ENCODE data around the gene EGR4. TPM values are rescaled to one million over a fixed set of nuclear protein-coding genes. Genes with fewer than 3 reads are reported as not detected.

Gene EGR4
- total RNA-seq (2022) (0.30 TPM in 1 of 2 replicates, not detected in the other), Bru-seq, nascent RNA (percentile 20 among the genes with signal in this experiment), BruChase-seq, experiment 1, labeled RNA remaining after a 2-hour chase (percentile 37 among the genes with signal in this experiment), BruChase-seq, experiment 2, labeled RNA remaining after a 6-hour chase (percentile 17 among the genes with signal in this experiment)
- long read RNA-seq, result 0 reads

GRCh38 chr2:73293534-73294171, at the start of gene EGR4:
Gene EGR4 (minus strand): TSS chr2:73293548. CDS start chr2:73293317, 231 bp downstream.
- no peak for TF ChIP-seq CTCF (IDR thresholded peaks at IDR 0.05; ENCODE audit: insufficient read depth in 1 of 2, low read depth in 1 of 2, low read length in 1 of 2, severe bottlenecking in 1 of 2, unreplicated experiment in 1 of 2)
- POLR2A ChIA-PET, result interaction anchor here (0.7 kb wide), 1 partner anchor 59 kb away, joined by 3 read pairs; the partner anchor contains the start of gene CCT7
- peak within 1 kb of the TSS; percentile 71 for H3K4me3 Mint-ChIP-seq (ENCODE audit: unreplicated experiment)
- H3K4me1 ChIP-seq, result no peaks in the 10 kb centered on the region
- DNase-seq, result peak; percentile 89 to 91
- intact Hi-C loops (cut with micrococcal nuclease; ENCODE audit: unreplicated experiment), result no loop called here
- CTCF ChIA-PET, result interaction anchor here (0.6 to 0.8 kb wide), 5 partner anchors 9 to 136 kb away, joined by 3 to 6 read pairs (median 3); partner anchors contain the start of gene FBXO41
- H3K36me3 ChIP-seq (ENCODE audit: control insufficient read depth, insufficient read depth, low read length), result no peaks in the 10 kb centered on the region
- no peaks in the 10 kb centered on the region for H3K9me3 ChIP-seq
- H3K36me3 Mint-ChIP-seq (ENCODE audit: insufficient read depth, unreplicated experiment), result no peaks in the 10 kb centered on the region
- no peaks in the 10 kb centered on the region for H3K4me1 Mint-ChIP-seq (ENCODE audit: low read depth, unreplicated experiment)
- H3K9me3 Mint-ChIP-seq (ENCODE audit: unreplicated experiment), result no peaks in the 10 kb centered on the region
- H3K27ac Mint-ChIP-seq (ENCODE audit: unreplicated experiment), result peak within 1 kb of the TSS; percentile 18
- peaks cover 23% of the 10 kb centered on the region for H3K27me3 Mint-ChIP-seq (ENCODE audit: insufficient read depth, unreplicated experiment)
- peaks cover 1% of the 10 kb centered on the region; the same call in 1 of the 2 replicates for H3K27me3 ChIP-seq (replicated peaks; ENCODE audit: control insufficient read depth, insufficient read depth, low read length)
- no TSS peak for BruUV-seq (replicated peaks)
- peak within 1 kb of the TSS; percentile 45 for H3K4me3 ChIP-seq (ENCODE audit: low read depth, low read length)

- H3K4me3 Mint-ChIP-seq (ENCODE audit: unreplicated experiment), result no peak overlapping the region
- no peaks in the 10 kb centered on the region for H3K27me3 ChIP-seq (replicated peaks; ENCODE audit: control insufficient read depth, insufficient read depth, low read length)
- H3K36me3 ChIP-seq (ENCODE audit: control insufficient read depth, insufficient read depth, low read length), result no peaks in the 10 kb centered on the region
- H3K9me3 Mint-ChIP-seq (ENCODE audit: unreplicated experiment), result no peaks in the 10 kb centered on the region
- CTCF ChIA-PET, result no interaction called here
- intact Hi-C loops (cut with micrococcal nuclease; ENCODE audit: unreplicated experiment), result no loop called here
- TF ChIP-seq CTCF (IDR thresholded peaks at IDR 0.05; ENCODE audit: insufficient read depth in 1 of 2, low read depth in 1 of 2, low read length in 1 of 2, severe bottlenecking in 1 of 2, unreplicated experiment in 1 of 2), result no peak
- H3K4me1 ChIP-seq, result no peaks in the 10 kb centered on the region
- no peaks in the 10 kb centered on the region for H3K4me1 Mint-ChIP-seq (ENCODE audit: low read depth, unreplicated experiment)
- DNase-seq, result no peak
- POLR2A ChIA-PET, result no interaction called here
- no TSS peak for BruUV-seq (replicated peaks)
- H3K27ac Mint-ChIP-seq (ENCODE audit: unreplicated experiment), result no peak overlapping the region
- H3K9me3 ChIP-seq, result 0 out of 2 replicates have a peak, but pooled peaks cover 2% of the 10 kb centered on the region
- H3K27me3 Mint-ChIP-seq (ENCODE audit: insufficient read depth, unreplicated experiment), result peaks cover 15% of the 10 kb centered on the region
- H3K4me3 ChIP-seq (ENCODE audit: low read depth, low read length), result no peak overlapping the region
- H3K36me3 Mint-ChIP-seq (ENCODE audit: insufficient read depth, unreplicated experiment), result no peaks in the 10 kb centered on the region
These were observed 47.7 kb upstream of the EGR4 start for GRCh38 chr2:73341039-73341438.

GRCh38 chr2:73339201-73339600, 45.9 kb upstream of the EGR4 start:
- CTCF ChIA-PET, result interaction anchor here (0.5 kb wide), 1 partner anchor 11 kb away, joined by 4 read pairs; no protein-coding TSS in a partner anchor

More at GRCh38 chr2:73339201-73339600, 45.9 kb upstream of the EGR4 start:
- Histone ChIP-seq H3K36me3 (ENCODE audit: control insufficient read depth, insufficient read depth, low read length) (no peaks in the 10 kb centered on the region), H3K27me3 (replicated peaks; ENCODE audit: control insufficient read depth, insufficient read depth, low read length) (no peaks in the 10 kb centered on the region), H3K4me1 (no peaks in the 10 kb centered on the region), H3K9me3 (0 out of 2 replicates have a peak, but pooled peaks cover 2% of the 10 kb centered on the region), H3K4me3 (ENCODE audit: low read depth, low read length) (no peak overlapping the region)
- no peak for DNase-seq
- no peak for TF ChIP-seq CTCF (IDR thresholded peaks at IDR 0.05; ENCODE audit: insufficient read depth in 1 of 2, low read depth in 1 of 2, low read length in 1 of 2, severe bottlenecking in 1 of 2, unreplicated experiment in 1 of 2)
- Mint-ChIP-seq H3K4me3 (ENCODE audit: unreplicated experiment) (no peak overlapping the region), H3K36me3 (ENCODE audit: insufficient read depth, unreplicated experiment) (no peaks in the 10 kb centered on the region), H3K4me1 (ENCODE audit: low read depth, unreplicated experiment) (no peaks in the 10 kb centered on the region), H3K9me3 (ENCODE audit: unreplicated experiment) (no peaks in the 10 kb centered on the region), H3K27ac (ENCODE audit: unreplicated experiment) (no peak overlapping the region), H3K27me3 (ENCODE audit: insufficient read depth, unreplicated experiment) (peaks cover 3% of the 10 kb centered on the region)
- intact Hi-C loops (cut with micrococcal nuclease; ENCODE audit: unreplicated experiment), result no loop called here
- POLR2A ChIA-PET, result no interaction called here
- BruUV-seq (replicated peaks), result no TSS peak
